ENCODE data around the gene PYGO1.
"Not testable (repeated sequence)": the region's sequence is repeated elsewhere in the genome, so short reads cannot be mapped to it uniquely, and the experiment has no call there.

PYGO1 gene

DNA sequence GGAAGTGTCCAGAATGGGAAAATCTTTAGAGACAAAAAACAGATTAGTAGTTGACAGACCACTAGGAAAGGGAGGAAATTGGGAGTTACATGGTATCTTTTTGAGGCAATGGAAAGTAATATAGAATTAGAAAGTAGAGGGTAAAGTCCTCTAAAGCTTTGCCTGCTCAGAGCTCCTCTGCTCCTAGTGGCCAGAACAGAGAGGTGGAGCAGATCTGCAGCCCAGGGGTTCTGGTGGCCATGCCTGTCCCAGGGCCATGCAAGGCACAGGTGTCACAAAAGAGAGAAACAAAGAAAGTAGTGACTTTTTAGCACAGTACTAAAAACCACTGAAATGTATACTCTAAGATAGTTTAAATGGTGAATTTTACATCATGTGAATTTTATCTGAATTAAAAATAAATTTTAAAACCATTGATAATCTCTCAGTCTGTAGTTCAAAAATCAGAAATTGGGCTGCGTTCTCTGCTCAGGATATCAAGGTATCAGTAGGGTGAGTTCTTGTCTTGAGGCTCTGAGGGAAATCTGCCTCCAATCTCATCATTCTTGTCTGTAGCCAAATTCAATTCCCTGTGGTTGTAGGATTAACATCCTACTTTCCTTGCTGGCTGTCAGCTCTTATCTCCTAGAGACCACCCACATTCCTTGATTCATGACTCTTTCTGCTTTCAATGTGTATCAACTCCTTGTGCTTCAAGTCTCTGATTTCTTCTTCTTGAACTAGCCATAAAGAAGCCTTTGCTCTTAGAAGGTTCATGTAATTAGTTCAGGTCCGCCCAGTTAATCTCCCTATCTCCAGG lies 23.6 kb downstream of the PYGO1 start:
- no peak for DNase-seq (ENCODE audit: low read depth in 2 of 2)

DNA sequence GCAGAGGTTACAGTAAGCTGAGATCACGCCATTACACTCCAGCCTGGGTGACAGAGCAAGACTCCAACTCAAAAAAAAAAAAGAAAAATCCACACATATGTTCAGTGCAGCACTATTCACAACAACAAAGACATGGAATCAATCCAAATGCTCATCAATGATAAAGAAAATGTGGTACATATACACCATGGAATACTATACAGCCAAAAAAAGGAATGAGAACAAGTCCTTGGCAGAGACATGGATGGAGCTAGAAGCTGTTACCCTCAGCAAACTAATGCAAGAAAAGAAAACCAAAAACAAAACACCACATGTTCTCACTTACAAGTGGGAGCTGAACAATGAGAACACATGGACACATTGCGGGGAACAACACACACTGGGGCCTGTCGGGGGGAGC lies 25.5 kb downstream of the PYGO1 start:
- DNase-seq (ENCODE audit: low read depth in 2 of 2), result no peak

DNA sequence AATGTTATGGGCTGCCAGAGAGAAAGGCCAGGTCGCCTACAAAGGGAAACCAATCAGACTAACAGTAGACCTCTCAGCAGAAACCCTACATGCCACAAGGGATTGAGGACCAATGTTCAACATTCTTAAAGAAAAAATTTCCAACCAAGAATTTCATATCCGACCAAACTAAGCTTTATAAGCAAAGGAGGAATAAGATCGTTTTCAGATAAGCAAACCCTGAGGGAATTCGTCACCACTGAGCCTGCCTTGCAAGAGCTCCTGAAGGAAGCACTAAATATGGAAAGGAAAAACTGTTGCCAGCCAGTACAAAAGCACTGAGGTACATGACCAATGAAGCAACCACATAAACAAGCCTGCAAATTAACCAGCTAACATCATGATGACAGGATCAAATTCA lies 33.1 kb downstream of the PYGO1 start:
- DNase-seq (ENCODE audit: low read depth in 2 of 2), result no peak

DNA sequence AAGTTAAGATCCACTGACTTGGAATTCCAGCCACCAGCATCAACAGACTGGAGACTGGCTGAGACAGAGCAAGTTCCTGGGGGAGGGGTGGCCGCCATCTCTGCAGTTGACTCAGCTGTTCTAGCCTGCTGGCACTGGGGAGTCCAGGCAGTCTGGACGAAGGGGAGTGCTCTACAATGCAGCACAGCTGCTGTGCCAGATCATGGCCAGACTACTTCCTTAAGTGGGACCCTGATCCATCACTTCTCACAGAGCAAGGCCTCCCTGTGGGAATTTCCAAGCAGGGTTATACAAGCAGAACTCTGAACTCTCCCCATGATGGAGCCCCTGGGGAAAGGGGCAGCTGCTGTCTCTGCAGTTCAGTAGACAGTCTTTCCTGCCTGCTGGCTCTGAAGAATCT lies 35.2 kb downstream of the PYGO1 start:
- DNase-seq (ENCODE audit: low read depth in 2 of 2), result no peak

DNA sequence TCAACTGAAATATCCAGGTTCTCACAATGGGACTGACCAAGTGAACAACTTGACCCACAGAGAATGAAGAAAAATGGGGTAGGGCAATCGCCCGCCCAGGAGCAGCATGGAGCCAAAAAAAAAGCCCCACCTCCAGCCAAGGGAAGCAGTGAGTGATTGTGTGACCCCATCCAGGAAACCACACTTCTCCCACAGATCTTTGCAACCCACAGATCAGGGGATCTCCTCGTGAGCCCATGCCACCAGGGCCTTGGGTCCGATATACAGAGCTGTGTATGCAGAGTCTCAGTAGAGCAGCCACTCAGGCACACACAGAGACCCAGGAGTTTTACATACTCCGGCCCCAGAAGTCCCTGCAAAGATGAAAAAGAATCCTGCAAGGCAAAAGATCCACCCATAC lies 35.7 kb downstream of the PYGO1 start:
- DNase-seq (ENCODE audit: low read depth in 2 of 2), result no peak

DNA sequence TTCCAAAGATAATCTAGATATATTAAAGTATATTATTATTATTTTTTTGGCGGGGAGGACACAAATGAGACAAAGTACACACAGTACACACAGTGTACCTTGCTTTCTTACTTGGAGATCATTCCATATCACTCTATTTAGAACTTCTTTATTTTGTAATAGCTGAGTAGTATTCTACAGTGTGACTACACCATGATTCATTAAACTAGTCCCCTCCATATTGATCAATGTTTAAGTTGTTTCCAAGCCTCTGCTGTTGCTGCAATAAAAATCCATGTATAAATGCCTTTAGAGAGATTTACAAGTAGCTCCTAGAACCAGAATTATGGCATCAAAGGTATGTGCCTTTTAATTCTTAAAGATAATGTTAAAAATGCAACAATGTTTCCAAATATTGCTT lies 38.8 kb downstream of the PYGO1 start:
- DNase-seq (ENCODE audit: low read depth in 2 of 2), result no peak

DNA sequence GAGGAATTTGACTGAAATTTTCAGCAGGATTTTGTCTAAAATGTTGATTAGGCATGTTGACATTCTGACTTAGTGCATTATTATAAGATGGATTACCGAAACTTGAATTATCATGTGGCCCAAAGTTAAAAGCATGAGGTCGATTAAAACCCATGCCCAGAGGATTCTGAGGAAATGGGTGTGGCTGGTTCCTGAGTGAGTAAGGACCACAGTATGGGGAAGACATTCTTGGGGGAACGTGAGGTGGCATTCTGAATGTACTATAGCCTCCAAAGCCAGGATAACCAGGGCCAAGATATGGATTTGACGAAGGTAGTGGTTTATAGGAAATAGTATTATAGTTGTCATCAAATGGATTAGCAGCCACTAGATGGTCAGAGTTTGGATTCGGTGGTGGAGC lies 41.4 kb downstream of the PYGO1 start:
- DNase-seq (ENCODE audit: low read depth in 2 of 2), result no peak

DNA sequence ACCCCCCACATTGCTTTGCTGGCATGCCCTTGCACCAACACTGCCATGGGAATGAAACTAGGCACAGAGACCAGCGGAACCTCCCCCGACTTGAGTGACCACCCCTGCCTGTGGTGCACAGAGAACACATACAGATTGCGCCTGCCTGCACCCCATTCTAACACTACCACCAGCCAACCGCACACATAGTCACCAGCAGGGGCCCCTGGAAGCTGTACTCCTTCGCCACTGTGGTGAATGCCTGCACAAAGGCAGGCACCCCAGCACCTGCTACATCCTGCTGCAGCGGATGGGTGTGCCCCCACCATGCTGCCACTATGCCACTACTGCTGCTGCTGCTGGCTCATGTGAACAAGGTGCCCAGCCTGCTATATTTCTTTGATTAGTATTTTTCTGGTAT lies 52.7 kb downstream of the PYGO1 start:
- no peak for DNase-seq (ENCODE audit: low read depth in 2 of 2)

DNA sequence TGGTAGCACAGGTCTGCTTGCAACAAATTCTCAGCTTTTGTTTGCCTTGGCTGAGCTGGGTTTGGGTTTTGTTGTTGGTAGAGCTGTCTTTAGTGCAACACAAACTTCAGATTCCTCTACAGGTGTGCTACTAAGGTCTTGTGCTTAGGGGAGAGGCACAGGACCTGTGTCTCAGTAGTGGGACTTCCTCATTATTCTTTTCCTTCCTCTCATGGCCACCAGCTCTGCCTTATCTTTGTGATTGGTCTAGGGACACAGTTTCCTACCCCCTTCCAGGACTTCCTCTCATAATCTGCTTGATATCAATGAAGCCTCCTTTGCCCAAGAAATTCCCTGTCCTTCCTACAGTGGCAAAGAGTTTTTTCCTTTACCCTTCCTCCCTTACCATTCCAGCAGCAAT lies 55.2 kb downstream of the PYGO1 start:
- no peak for DNase-seq (ENCODE audit: low read depth in 2 of 2)

DNA sequence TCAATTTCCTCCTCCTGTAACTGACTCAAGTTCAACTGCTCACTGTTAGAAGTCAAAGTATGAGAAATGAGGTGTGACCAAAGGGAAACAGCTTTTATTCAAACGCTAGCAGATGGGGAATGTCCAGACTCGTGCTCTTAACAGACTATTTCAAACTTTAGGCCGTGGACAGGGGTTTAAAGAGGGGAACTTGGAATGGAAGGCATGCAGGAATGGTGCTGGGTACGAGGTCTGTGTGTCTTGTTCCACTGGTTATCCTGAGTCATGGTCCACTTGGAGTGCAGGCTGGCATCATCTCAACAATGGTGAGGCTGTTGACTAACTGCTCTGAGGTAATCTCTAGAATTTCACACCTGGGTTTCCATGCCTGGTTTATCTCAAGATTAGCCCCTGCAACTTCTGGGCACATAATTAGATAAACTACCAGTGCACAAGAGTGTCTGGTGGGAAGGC lies 57.3 kb downstream of the PYGO1 start:
- no peak for DNase-seq (ENCODE audit: low read depth in 2 of 2)

DNA sequence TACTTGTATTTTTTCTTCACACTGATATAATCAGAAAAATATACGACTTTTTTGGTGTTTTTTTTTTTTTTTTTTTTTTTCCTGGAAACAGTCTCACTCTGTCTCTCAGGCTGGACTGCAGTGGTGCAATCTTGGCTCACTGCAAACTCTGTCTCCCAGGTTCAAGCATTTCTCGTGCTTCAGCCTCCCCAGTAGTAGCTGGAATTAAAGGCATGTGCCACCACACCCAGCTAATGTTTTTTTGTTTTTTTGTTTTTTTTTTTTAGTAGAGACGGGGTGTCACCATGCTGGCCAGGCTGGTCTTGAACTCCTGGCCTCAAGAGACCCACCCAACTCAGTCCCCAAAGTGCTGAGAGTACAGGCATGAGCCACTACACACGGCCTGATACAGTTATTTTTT lies 59.3 kb downstream of the PYGO1 start:
- no peak for DNase-seq (ENCODE audit: low read depth in 2 of 2)

DNA sequence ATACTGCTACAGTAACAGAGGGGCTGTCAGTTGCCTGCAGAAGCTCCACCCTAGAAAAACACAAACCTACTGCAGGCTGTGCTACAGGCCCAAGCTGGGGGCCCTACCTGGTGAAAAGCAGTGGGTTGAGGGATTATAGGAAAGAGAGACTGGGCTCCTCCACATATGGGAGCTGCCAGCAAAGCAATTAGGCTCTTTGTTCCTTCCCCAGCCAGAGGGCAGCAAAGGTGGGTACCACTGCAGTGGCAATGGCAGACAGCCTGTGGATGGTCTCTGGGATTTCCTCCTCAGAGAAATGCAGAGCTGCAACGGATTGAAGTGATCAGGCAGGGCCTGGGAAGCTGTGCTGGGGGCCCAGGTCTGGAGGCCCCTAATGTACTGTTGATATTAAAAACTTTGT lies 61.0 kb downstream of the PYGO1 start:
- DNase-seq (ENCODE audit: low read depth in 2 of 2), result no peak

DNA sequence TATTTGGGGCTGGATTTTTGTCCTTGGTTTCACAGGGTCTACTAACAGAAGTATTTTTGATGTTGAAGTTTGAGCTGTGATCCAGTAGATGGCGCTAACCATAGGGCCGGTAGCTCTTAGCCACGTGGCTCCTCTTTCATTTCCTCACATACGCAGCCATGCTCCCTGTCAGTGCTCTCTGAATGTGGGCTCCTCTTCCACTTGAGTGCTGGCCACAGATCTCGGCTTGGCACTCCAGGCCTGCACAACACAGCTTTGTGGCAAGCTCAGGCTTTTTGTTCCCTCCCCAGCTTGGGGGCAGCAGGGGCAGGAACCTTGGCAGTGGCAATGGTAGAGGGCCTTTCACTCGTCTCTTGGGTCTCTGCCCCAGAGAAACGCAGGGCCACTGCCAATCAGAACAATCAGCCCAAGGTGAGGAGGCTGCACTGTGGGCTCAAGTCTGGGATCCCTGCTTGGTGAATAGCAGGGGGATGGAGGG lies 61.5 kb downstream of the PYGO1 start:
- DNase-seq (ENCODE audit: low read depth in 2 of 2), result no peak

DNA sequence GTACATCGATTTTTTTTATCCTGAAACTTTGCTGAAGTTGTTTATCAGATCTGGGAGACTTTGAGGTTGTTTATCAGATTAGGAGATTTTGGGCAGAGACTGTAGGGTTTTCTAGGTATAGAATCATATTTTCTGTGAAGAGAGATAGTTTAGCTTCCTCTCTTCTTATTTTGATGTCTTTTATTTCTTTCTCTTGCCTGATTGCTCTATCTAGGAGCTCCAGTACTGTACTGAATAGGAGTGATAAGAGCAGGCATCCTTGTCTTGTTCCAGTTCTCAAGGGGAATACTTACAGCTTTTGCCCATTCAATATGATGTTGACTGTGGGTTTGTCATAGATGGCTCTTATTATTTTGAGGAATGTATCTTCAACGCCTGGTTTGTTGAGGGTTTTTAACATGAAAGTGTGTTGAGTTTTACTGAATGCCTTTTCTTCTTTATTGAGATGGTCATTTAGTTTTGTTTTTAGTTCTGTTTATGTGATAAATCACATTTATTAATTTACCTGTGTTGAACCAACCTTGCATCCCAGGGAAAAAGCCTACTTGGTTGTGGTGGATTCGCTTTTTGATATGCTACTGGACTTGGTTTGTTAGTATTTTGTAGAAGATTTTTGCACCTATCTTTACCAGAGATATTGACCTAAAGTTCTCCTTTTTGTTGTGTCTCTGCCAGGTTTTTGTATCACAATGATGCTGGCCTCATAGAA lies 65.2 kb downstream of the PYGO1 start:
- DNase-seq (ENCODE audit: low read depth in 2 of 2), result no peak

DNA sequence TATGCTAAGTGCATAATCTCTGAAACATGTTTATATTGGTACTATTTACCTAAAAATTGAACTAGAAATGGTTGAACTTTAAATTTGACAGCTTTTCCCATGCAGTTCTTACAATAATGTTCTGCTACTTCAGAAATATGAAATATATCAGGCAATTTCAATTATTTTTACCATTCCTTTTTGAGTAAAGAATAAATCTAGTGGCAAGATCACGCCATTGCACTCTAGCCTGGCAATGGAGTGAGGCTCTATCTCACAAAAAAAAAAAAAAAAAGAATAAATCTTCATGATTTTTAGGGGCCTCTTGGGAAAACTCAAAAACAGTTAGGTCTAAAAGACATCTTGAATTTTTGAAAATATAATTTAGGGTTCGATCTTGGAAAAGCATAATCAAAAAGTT lies 69.5 kb downstream of the PYGO1 start:
- no peak for DNase-seq (ENCODE audit: low read depth in 2 of 2)

DNA sequence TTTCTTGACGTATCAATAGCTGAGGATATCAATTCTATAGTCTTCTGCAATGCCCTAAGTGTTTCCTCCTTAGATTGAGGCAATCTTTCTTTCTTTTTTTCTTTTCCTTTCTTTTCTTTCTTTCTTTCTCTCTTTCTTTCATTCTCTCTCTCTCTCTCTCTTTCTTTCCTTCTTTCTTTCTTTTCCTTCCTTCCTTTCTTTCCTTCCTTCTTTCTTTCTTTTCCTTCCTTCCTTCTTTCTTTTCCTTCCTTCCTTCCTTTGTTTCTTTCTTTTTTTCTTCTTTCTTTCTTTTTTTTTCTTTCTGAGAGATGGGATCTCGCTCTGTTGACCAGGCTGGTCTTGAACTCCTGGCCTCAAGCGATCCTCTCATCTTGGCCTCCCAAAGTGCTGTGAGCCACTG lies 70.1 kb downstream of the PYGO1 start:
- no peak for DNase-seq (ENCODE audit: low read depth in 2 of 2)

DNA sequence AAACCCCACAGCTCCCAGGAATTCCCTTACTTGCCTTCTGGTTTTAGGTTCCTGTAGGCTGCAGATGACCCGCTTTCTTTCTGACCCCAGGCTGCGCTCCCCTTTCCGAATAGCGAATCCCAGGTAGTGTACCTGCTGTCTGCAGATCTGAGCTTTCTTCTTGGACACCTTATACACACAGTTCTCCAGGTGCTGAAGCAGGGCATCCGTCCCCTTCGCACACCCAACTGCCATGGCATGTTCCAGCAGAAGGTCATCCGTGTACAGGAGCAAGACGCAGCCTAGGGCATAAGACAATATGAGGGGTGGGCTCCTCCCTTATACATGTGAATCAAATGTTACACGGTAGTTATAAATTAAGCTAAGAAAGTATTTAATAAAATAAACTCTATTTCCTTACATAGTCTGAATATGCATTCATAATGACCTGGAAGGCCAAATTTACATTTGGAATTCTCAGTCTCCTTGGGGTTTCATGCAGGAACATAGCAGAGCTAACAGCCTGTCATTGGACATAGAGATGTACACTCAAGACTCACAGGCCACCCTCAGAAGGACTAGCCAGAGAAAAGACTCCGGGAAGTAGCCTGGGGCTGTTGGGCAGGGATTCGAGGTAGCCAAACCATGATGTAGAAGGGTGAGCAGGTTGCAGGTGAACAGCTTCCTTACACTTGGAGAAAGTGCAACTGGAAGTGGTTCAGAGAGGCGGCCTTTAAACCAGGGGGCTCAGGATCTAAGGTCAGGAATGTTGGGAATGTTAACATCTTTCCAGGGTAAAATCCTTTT lies 72.0 kb downstream of the PYGO1 start:
- no peak for DNase-seq (ENCODE audit: low read depth in 2 of 2)

DNA sequence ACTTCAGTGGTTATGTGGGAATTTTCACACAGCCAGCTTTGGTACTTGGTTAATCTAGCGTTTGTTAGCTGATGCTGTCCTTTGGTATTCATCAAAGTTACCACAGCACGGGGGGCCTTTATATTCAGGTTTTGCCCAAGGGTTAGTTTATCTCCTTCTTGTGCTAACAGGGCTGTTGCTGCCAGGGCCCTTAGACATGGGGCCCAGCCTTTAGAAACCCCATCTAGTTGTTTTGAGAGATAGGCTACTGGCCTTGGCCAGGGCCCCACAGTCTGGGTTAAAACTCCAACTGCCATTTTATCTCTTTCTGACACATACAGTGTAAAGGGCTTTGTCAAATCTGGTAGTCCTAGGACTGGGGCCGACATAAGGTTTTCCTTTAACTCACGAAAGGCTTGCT lies 72.7 kb downstream of the PYGO1 start:
- DNase-seq (ENCODE audit: low read depth in 2 of 2), result no peak

DNA sequence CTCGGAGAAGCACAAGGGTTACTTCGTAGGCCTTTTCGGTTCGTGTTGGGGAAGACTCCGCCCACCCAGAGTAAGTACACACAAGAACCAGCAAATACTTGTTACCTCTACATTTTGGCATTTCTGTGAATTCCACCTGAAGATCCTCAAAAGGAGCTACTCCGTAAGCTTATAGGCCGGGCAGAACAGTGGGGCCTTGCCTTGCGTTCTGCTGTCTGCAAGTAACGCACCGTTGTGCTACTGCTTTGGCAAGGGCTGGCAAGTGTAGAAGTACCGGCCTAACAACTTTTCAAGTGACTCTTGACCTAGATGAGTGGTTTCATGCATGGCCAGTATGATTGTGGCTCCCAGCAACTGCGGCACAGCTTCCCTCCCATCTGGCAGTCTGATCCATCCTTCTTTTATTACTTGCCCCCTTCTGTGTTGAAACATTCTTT lies 73.7 kb downstream of the PYGO1 start:
- no peak for DNase-seq (ENCODE audit: low read depth in 2 of 2)

DNA sequence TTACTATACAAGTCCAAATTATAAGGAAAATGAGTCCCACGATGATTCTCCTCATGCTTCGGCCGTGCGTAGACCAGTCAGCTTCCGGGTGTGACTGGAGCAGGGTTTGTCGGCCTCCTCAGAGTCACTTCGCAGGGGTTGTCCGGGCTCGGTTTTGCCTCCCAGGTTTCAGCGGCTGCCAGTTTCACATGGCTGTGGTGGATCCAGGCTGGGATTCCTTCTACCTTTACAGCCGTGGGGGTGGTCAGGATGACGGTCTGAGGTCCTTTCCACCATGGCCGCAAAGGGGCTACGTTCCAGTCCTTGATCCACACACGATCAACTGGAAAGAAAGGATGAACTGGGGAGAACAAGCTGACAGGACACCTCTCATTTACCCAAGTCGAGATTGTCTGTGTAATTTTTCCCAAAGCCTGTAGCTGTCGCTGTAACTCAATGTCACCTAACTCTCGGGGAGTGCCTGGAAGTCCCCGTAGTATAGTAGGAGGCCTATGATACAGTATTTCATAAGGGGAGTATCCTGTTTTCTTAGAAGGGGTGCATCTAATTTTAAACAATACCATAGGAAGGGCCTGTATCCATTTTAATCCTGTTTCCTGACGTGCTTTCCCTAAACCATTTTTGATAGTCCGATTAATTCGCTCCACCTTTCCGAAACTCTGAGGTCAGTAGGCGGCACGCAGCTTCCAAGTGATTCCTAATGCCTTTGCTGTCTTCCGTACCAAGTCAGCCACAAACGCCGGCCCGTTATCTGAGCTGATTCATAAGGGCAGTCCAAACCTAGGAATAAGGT lies 74.3 kb downstream of the PYGO1 start:
- DNase-seq (ENCODE audit: low read depth in 2 of 2), result not testable (repeated sequence)

DNA sequence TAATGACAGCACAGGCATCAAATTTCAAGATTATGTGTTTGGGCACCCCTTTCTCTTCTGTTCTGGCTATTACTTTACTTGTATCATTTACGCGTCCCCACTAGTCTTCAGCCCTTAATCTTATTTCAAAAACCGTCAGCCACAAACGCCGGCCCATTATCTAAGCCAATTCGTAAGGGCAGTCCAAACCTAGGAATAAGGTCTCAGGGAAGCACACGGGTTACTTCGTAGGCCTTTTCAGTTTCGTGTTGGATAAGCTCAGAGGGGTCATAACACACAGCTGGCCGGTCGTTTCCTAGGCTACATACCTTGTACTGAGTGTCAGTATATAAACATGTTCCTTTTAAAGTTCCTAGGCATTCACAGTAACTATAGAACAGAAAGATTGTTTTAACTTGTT lies 75.0 kb downstream of the PYGO1 start:
- no peak for DNase-seq (ENCODE audit: low read depth in 2 of 2)

DNA sequence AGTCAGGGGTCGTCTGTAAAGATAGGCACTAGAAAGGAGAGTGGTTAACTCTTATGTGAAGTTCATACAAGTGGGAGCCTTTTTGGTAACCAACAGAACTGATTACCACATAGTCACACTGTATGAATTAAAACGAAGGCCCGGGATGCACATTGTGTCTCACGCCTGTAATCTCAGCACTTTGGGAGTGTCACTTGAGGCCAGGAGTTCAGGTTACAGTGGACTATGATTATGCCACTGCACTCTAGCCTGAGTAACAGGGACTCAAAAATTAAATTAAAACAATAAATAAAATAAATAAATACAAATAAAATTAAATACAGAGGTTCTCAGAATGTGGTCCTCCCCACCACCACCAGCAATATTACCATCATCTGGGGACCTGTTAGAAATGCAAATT lies 80.6 kb downstream of the PYGO1 start:
- DNase-seq (ENCODE audit: low read depth in 2 of 2), result no peak
